SK-N-SH treated with all-trans-retinoic acid at 6 μM for 48 hours (cell line): ENCODE measurements around the gene ZBTB7A.

Experiments used
- ESRRG ChIP-seq: fragments of 250-450 bp; sonication (Bioruptor Pico); IDR thresholded peaks from 2 replicates; pipeline ENCODE4 v1.6.1; 2021; ENCODE audit warnings: mild to moderate bottlenecking
- RARB ChIP-seq: fragments of 250-450 bp; sonication (Bioruptor Pico); IDR thresholded peaks from 2 replicates; pipeline ENCODE4 v1.8.0; 2021; ENCODE audit warnings: mild to moderate bottlenecking, moderate library complexity
- ZFP3 ChIP-seq: fragments of 250-450 bp; sonication (Bioruptor Pico); IDR thresholded peaks from 2 replicates; pipeline ENCODE4 v1.5.0; 2020; ENCODE audit warnings: mild to moderate bottlenecking, moderate library complexity
- ZFP30 ChIP-seq: fragments of 450-650 bp; formaldehyde crosslinking; IDR thresholded peaks from 2 replicates; pipeline ENCODE4 v1.5.0; 2022; ENCODE audit warnings: mild to moderate bottlenecking, moderate library complexity
- TF ChIP-seq, protein P1 (sequence below): fragments of 250-450 bp; sonication (Bioruptor Pico); IDR thresholded peaks from 2 replicates; pipeline ENCODE4 v1.5.1; 2020; ENCODE audit warnings: low read depth, mild to moderate bottlenecking, moderate library complexity
- TF ChIP-seq, protein P2 (sequence below): fragments of 250-450 bp; sonication (Bioruptor Pico); IDR thresholded peaks from 2 replicates; pipeline ENCODE4 v1.8.0; 2020; ENCODE audit warnings: mild to moderate bottlenecking, moderate library complexity, borderline replicate concordance

DNA sequence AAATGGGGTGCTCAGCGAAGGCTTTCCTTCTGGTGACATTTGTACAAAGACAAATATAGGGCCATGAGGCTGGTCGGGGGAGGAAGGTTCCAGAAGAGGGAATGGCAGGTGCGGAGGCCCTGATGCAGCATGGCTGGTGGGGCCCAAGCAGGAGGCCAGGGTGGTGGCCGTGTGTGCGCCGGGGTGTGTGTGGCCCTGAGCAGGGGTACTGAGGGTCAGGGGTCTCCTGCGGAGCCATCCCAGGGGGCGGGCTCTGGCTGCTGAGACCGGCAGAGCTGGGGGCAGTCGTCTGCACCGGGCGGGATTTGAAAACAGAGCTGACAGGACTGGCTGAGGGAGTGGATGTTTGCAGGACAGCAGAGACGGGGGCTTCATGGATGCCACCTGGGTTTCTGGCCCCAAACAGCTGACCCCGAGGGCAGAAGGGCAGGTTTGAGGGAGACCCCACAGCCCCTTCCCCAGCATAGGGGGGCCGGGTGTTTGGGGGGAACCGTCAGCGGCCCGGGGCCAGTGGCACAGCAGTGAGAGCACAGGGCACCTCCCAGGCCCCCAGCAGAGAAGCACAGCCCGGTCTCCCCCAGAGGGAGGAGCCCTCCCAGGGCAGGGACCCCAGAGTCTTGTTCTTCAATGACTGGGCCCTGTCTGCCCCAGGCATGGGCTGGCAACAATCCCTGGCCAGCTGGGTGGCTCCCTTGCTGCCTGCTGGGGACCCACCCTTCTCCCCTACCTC is 47.8 kb downstream of the ZBTB7A start:
- TF ChIP-seq ZFP3 (no peak), ESRRG (no peak), ZFP30 (CRISPR knock-in tag) (no peak), RARB (CRISPR knock-in tag) (no peak)
- TF ChIP-seq, protein P1, sequence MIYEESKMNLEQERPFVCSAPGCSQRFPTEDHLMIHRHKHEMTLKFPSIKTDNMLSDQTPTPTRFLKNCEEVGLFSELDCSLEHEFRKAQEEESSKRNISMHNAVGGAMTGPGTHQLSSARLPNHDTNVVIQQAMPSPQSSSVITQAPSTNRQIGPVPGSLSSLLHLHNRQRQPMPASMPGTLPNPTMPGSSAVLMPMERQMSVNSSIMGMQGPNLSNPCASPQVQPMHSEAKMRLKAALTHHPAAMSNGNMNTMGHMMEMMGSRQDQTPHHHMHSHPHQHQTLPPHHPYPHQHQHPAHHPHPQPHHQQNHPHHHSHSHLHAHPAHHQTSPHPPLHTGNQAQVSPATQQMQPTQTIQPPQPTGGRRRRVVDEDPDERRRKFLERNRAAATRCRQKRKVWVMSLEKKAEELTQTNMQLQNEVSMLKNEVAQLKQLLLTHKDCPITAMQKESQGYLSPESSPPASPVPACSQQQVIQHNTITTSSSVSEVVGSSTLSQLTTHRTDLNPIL (CRISPR knock-in tag) = no peak
- TF ChIP-seq, protein P2, sequence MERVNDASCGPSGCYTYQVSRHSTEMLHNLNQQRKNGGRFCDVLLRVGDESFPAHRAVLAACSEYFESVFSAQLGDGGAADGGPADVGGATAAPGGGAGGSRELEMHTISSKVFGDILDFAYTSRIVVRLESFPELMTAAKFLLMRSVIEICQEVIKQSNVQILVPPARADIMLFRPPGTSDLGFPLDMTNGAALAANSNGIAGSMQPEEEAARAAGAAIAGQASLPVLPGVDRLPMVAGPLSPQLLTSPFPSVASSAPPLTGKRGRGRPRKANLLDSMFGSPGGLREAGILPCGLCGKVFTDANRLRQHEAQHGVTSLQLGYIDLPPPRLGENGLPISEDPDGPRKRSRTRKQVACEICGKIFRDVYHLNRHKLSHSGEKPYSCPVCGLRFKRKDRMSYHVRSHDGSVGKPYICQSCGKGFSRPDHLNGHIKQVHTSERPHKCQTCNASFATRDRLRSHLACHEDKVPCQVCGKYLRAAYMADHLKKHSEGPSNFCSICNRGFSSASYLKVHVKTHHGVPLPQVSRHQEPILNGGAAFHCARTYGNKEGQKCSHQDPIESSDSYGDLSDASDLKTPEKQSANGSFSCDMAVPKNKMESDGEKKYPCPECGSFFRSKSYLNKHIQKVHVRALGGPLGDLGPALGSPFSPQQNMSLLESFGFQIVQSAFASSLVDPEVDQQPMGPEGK (CRISPR knock-in tag) = no peak
